HG03575 (cell line): Measurements from ENCODE around the gene NOTCH2.

ENCODE experiments used
- ATAC-seq: cut with Tn5 transposase; IDR thresholded peaks from one replicate; pipeline ENCODE4 v1.9.1; 2021; ENCODE audit not compliant: unreplicated experiment, insufficient number of reproducible peaks, low FRiP score; ENCODE audit errors: extremely low read depth

The NOTCH2 gene

DNA sequence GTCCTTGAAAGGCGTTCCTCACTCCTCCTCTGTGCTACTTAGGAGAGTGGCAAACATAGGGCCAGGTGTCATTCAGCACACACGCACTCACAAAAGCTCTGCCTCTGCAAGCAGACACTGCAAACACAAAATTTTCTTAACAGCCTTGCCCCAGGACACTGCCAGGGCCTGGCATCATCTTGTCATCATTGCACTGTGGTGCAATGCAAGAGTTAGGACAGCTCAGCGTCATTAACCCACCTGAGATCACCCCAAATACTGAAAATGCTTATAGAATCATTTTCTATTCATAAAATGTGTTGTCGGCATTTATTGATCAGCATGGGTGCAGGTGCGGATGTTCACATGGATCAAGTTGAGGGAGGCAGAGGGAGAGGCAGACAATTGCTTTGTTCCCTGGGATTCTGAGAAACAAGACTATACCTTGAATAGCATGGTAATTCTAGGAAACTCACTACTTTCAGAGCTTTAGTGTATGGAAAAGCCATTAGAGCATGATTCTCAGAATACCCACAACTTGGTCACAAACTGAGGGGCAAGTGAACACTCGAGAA lies 176.1 kb downstream of the NOTCH2 start:
- ATAC-seq, result no peak

DNA sequence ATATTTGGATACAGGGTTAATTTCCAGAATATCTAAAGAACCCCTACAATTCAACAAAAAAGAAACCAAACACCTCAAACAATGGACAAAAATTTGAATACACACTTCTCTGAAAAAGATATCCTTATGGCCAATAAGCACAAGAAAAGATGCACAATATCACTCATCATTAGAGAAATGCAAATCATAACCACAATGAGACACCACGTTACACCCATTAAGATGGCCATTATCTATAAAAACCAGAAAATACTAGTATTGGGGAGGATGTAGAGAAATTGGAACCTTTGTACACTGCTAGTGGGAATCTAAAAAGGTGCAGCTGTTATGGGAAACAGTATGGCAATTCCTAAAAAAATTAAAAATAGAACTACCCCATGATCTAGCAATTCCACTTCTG lies 178.1 kb downstream of the NOTCH2 start:
- no peak for ATAC-seq

DNA sequence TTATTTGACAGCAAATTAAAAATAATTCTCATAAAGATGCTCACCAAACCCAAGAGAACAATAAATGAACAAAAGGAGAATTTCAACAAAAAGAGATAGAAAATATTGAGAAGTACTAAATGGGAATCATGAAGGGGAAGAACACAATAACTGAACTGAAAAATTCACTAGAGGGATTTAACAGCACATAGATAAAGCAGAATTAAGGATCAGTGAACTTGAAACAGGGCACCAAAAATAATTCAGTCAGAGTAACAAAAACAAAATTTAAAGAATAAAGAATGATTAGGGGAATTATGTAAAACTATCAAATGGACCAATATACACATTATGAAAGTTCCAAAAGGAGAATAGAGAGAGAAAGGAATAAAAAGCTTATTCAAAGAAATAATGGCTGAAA lies 181.0 kb downstream of the NOTCH2 start:
- no peak for ATAC-seq

DNA sequence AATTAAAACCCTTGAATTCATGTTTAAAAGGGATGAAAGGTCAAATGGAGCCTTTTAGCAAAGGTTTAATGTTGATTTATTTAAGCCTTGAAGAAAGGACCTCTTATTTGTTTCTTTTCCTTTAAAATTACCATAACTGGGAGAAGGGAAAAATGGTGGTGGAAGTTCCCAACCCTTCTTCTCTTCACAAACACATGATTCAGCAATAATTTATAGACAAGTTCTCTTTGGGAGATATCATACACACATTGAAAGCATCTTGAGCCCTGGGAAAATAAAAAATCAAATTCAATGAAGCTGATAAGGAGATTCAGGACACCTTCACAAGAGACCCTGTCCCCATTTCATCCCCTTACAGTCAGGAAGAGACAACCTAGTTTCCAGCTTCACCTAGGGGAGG lies 182.0 kb downstream of the NOTCH2 start:
- no peak for ATAC-seq

DNA sequence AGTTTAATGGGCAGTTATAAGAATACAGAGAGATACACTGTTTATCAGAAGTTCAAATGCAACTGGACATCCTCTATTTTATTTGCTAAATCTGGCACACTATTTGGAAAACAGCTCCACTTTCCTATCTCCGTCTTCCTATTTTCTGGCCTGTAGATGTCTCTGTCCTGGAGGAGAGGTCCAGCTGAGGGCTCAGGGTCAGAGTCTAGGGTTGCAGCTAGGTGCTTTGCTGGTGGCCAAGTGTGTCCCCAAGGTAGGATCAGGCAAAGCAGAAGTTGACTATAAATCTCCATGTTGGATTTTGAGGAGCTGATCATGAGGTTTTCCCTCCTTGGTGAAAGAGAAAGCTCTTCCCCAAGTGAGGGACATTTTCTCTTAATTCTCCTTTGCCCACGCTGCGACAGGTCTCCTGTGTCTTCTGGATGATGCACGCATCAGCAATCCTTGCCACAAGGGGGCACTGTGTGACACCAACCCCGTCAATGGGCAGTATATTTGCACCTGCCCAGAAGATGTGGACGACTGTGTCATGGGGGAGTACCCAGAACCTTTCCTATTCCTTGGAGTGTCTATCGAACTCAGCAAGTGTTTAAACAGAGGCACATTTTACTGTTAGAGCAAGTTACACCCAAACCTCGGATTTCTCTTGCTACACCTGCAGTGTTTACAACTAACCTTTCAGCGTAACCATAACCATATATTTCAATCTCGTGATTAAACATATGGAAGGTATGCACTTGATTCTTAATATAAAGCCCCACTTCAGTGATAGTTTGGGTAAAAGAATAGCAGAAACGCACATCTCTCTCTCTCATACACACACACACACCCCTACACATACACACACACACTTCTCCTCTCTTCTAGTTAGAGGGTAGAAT lies 183.3 kb downstream of the NOTCH2 start:
- ATAC-seq, result no peak

DNA sequence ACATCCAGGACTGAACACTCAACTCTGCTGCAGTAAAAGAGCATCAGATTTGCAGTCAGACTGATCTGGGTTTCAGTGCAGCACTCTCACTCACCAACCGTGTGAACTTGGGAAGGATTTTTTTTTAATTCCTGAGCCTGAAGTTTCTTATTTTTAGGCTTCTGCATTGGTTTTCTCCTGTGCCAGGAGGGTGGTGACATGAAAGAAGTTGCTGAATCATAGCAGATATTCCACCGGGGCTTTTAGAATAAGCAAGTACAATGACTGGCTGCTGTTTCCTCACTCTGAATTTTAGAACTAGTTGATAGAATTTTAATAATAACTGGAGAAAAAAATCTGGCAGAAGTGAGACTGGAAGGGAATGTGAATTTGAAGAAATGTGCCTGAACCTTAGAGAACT lies 184.8 kb downstream of the NOTCH2 start:
- no peak for ATAC-seq

DNA sequence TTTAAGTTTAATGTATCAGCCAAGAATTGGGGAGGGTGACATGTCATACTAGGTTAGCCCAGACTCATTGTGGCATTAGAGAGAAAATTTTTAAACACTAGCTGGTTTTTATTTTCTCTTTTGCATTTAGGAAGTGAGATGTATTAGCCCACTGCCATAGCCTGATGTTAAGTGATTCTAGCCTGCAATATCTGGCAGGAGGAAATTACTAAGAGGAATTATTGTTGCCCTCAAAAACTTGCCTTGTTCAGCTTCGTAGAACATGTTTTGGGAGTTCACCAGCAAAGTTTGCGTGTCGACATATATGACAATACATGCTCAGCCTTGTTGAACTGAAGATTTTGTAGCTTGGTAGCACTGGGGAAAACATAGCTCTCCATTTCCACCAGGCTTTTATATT lies 185.6 kb downstream of the NOTCH2 start:
- no peak for ATAC-seq

DNA sequence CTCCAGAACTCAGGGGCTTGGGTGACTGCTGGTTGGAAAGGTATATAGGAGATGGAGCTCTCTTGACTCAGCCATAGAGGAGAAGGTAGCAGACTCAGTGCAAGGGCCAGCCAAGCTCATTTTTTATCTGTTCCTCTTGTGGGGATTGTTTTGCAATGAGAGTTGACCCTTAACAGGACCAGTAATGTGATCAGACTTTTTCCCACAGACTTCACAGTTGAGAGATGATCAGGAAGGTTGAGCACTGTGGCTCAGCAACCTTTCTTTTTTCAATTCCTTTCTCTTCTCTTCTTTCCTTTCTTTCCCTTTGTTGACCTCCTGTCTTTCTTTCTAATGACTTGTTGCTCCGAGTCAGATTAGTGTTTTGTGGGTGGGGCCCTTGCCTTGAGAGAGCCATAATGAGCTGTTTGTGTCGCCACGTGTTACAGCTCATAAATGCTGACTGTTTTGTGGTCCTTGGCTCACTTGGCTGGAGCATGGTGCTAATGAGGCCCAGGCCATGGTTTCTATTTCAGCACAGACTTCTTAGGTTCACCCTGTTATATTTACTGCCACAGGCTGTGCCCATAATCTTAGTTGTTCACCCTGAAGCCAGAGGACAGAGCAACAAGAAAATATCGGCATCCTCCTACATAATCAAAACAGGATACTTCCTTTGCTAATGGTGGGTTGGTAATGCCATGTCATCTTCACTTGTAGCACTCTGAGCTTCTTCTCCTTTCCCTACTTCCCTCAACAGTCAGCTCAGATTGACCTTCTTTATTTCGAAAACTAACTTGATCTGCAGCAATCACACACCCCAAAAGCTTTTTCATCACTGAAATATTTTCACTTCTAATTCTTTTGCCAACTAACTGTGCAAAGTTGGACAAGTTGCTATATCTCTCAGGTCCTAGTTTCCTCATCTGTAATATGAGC lies 187.1 kb downstream of the NOTCH2 start:
- no peak for ATAC-seq

DNA sequence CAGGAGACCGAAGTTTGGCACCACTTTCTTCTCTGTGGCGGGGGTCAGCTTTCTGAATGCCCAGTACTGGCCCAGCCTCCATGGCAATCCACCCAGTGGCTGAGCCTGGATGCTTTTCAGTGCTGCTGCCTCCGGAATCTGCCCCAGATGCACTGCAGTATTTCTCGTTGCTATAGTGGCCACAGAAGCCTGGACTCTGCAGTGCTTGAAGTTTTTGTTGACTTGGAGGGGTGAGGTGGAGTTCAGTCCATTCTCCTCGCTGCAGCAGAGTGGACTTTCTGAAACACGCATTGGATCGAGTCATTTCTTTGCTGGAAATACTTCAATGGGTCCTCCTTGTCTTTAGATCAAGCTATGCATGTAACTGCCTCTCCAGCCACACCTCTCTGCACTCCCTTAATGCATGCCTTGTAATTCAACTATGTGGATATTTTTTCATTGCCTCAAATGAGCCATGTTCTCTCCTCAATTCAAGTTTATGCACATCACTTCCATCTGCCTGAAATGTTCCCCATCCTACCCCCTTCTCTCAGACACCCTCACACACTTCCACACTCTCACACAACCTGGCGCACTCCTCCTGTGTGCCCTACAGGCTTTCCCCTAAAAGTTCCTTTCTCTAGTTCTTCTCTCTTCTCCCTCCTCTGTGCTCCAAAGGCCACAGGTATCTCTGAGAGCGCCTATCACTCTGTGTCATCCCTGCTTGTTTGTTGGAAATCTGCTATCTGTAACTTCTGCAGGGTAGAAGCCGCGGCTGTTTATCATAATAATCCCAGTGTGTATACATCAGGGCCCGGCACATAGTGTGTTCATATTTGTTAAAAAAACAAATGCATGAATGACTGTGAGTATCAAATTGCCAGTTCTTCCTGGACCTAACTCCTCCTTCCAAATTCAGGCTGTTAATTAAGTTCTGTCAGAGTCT lies 189.7 kb downstream of the NOTCH2 start:
- no peak for ATAC-seq

DNA sequence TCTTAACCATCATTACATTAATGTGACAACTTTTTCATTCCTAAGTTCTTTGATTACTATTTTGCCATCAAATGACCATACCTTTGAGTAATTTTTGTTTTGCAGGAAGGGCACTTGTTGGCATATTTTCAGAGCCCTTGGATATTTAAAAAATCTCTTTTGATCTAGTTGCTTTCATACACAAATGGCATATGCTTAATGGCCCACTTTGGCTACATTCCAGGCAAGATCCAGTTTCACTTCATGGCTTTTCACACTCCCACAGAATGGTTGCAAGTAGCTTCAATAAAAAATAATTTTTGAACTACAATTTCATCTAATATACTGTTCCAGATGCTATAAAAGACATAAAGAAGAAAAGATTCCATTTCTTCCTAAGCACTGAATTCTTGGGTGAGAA lies 191.3 kb downstream of the NOTCH2 start:
- no peak for ATAC-seq

DNA sequence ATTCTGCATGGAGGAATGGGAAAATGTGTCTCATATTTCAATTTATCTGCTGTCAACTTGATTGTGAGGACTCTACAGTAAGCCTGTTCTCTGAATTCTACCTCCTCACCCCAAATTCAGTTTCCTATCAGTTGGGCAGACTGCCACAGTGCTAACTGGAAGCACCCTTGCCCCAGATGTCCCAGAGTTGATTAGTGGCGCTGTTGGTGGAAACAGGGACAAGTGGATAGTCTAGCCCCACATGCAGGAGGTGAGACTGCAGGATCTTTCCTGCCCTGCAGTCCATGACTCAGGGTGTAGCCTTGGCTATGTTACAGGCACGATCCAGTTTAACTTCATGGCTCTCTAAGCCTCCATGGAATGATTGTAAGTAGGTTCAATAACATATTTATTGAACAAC lies 195.3 kb downstream of the NOTCH2 start:
- no peak for ATAC-seq

DNA sequence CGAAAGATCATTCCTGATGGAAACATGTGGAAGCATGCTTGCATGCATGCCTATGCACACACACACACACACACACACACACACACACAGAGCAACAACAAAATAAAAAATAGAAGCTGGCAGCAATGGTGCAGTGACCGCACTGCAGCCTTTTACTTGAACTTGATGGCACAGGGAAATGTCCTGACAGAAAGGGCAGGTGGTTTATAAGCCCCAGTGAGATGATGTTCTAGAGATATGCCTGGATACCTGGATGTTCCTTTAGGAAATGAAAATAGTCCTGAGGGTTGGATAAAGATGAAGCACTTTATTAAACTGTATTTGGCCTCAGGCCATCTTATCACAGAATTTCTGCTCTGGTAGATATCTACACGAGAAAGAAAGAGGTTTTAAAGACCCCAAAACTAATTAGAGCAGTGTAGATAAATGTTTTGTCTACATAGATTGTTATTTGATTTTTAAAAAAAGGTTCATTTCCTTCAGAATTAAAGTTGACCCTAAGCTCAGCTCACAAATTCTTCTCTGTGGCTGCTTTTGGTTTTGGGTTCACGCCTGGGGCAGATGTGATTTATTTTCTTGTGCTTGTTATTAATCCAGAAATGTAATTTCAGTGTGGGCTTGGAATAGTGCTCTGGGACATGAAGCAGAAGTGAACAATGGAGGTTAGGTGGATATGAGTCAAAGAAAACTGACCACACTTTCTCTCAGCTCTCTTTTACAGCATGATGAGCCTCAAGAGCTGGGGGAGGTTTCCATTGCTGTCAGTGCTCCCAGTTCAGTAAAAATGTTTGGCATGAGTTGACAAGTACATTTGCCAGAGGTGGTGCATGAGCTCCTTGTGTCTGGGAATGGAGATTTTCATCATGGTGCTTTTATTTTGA lies 196.1 kb downstream of the NOTCH2 start:
- no peak for ATAC-seq

DNA sequence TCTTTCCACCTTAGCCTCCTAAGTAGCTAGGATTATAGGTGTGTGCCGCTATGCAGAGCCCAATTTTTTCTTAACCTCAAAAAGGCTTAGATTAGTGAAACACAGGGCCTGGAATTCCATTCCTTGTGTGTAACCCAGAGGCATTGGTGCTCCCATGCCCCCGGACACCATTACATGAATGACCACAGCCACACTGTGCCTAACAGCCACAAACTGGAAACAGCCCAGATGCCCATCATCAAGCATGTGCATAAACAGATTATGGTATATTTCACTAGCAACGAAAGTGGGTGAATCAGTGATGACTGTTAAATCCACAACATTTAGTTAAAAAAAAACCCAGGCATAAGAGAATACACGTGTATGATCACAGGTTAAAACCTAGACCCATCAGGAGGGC lies 197.6 kb downstream of the NOTCH2 start:
- no peak for ATAC-seq

DNA sequence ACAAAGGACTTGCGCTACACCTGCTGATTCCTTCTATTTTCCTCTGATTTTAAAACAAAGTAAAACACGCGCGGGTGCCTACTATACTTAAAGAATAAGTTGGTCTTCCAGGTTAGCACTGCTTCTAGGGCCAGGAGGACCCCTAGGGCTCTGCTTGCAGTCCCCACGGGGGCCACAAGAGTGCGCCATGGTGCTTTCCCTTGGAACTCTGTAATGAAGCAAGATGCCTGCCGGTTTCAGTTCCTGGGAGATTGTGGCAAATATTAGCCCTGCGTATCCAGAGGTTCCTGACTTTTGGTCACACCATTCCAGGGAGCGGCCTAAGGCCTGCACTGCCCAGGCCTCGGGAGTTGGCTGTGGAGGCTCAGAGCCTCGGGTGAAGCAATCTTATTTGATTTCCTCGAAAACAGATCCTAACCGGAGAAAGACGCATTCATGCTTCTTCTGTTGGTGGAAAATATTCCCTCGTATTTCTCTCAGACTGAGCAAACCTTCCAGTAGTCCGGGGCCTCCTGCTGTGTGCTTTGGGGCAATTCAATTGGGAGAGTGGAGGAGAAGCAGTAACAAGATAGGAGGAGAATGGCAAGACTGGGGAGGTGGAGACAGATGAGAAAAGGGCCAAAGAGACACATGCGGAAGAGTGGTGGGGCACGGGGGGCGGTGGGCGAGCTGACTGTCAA lies 198.4 kb downstream of the NOTCH2 start:
- no peak for ATAC-seq

DNA sequence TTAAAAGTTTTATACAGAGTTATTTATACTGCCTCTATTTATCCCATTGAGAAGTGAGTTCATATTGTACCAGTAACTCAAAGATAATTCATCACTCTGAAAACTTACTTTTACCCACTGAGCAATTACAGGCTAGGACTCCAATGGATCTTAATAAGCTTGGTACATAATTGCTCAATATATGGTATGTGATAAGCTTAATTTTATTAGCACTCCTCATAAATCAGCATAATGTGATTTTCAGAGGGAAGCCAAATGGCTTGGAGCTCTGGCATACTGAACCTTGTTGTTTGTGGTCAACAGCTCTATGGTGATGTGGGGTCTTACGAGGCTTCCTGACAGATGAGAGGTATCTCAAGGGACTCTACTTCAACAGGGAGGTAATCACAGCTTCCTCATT lies 199.5 kb downstream of the NOTCH2 start:
- ATAC-seq, result no peak

DNA sequence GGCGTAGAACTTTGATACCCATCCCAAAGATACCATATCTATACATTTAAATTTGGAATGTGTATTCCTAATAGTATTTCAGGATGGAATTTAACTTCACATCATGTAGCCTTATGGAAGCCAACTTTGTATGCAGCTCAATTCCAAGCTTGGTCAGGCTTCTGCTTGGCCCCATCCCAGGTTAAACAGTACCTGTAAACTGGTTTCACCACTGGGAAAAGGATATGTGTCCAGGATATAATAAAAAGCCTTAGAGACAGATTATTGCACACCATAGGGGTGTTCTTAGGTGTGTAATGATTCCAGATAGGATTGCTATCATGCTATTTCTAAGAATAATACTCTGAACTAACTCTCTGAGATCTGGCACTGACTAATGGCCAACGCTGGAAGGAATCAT lies 201.3 kb downstream of the NOTCH2 start:
- no peak for ATAC-seq

DNA sequence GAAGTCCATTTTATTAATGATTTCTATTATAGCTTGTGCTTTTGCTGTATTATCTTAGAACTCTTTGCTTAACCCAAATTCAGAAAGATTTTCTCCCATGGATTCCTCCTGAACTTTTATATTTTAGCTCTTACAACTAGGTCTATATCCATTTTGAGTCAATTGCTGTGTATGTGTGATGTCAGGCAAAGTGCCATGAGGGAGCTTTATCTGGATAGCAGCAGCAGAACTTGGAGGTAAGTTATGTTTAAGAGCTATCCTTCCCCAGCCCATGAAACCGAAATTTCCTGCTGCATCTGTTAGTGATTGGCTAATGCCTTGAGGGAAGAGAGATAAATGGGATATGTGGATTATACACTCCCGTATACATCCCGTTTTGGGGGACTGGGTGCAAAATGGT lies 203.0 kb downstream of the NOTCH2 start:
- no peak for ATAC-seq
